Renal cortical epithelial cell (primary cell): Measurements from ENCODE around the gene TRPM3. TPM values are rescaled to one million over a fixed set of nuclear protein-coding genes. Genes with fewer than 3 reads are reported as not detected.

Source experiments
- DNase-seq: peaks from one replicate; pipeline ENCODE4 v3.0.0-alpha.2; 2011; ENCODE audit warnings: low read depth
- total RNA-seq: library from RNA; depleted of rRNA; stranded (reverse); fragments of >200 nt; gene quantifications from 2 replicates; pipeline ENCODE4 v1.2.3, GENCODE V29; 2014

The TRPM3 gene
- total RNA-seq, 1 donor from 2014 or later: 2.9 TPM

GRCh38 chr9:70519912-70520724 lies 601.3 kb downstream of the TRPM3 start:
- DNase-seq: no peak

GRCh38 chr9:70517926-70518610 lies 603.4 kb downstream of the TRPM3 start:
- DNase-seq: peak; percentile 57

GRCh38 chr9:70514273-70514672 lies 607.1 kb downstream of the TRPM3 start:
- no peak for DNase-seq

GRCh38 chr9:70511858-70512257 lies 609.6 kb downstream of the TRPM3 start:
- peak; percentile 77 for DNase-seq

GRCh38 chr9:70510157-70510770 lies 611.2 kb downstream of the TRPM3 start:
- no peak for DNase-seq

GRCh38 chr9:70506159-70506558 lies 615.3 kb downstream of the TRPM3 start:
- DNase-seq: peak; percentile 69

GRCh38 chr9:70504834-70505233 lies 616.6 kb downstream of the TRPM3 start:
- no peak for DNase-seq

- DNase-seq: no peak
Observed at GRCh38 chr9:70502690-70503089, 618.7 kb downstream of the TRPM3 start.

GRCh38 chr9:70500793-70501192 lies 620.6 kb downstream of the TRPM3 start:
- DNase-seq: no peak

- DNase-seq: no peak
Observed at GRCh38 chr9:70499621-70500020, 621.8 kb downstream of the TRPM3 start.

GRCh38 chr9:70498866-70499265 lies 622.6 kb downstream of the TRPM3 start:
- DNase-seq: no peak

- DNase-seq: no peak
Observed at GRCh38 chr9:70496244-70496643, 625.2 kb downstream of the TRPM3 start.

- DNase-seq: no peak
Observed at GRCh38 chr9:70495514-70495913, 625.9 kb downstream of the TRPM3 start.

GRCh38 chr9:70494221-70494620 lies 627.2 kb downstream of the TRPM3 start:
- DNase-seq: no peak

GRCh38 chr9:70493029-70493428 lies 628.4 kb downstream of the TRPM3 start:
- no peak for DNase-seq

GRCh38 chr9:70492319-70492777 lies 629.1 kb downstream of the TRPM3 start:
- DNase-seq: no peak

GRCh38 chr9:70491426-70492318 lies 629.7 kb downstream of the TRPM3 start:
- DNase-seq: no peak

- no peak for DNase-seq
Observed at GRCh38 chr9:70490478-70490877, 630.9 kb downstream of the TRPM3 start.

- no peak for DNase-seq
Observed at GRCh38 chr9:70488793-70489105, 632.7 kb downstream of the TRPM3 start.

GRCh38 chr9:70488098-70488792 lies 633.2 kb downstream of the TRPM3 start:
- no peak for DNase-seq

- peak; percentile 41 for DNase-seq
Observed at GRCh38 chr9:70486127-70486526, 635.3 kb downstream of the TRPM3 start.
